Peyer's patch (tissue), 4 donors: ENCODE results near the gene NFATC2IP.

Experiments used
- POLR2A ChIP-seq, 2 donors: fragments of 450-650 bp; IDR thresholded peaks; one replicate each; pipeline ENCODE4 v1.5.1; 2017; ENCODE audit warnings: antibody characterized with exemption in 2 of 2, mild to moderate bottlenecking in 2 of 2, moderate library complexity in 2 of 2
- TF ChIP-seq, protein P1 (sequence below), 6 experiments: fragments of 450-650 bp in 4 of 6; fragments of 200-600 bp in 2 of 6; sonication (generic) in 1 of 6; IDR thresholded peaks; one replicate each; pipeline ENCODE4 v1.5.1; 2017 to 2019; ENCODE audit warnings: antibody characterized with exemption in 6 of 6, mild to moderate bottlenecking in 3 of 6, moderate library complexity in 1 of 6

DNA sequence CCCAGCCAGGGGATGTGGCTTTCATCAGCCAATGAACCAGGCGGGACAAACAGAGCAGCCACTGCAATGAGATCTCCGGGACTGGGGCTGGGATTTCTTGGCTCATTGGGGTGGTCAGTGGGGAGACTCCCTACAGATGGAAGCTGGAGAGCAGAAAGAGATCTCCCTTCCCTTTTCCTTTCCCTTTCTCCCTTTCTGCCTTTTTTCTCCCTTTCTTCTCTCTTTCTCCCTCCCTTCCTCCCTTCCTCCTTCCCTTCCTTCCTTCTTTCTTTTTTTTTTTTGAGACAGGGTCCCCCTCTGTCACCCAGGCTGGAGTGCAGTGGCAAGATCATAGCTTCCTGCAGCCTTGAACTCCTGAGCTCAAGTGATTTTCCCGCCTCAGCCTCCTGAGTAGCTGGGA is 48.1 kb downstream of the NFATC2IP start:
- TF ChIP-seq POLR2A (IDR thresholded peaks at IDR 0.05) = no peak
- TF ChIP-seq, protein P1, sequence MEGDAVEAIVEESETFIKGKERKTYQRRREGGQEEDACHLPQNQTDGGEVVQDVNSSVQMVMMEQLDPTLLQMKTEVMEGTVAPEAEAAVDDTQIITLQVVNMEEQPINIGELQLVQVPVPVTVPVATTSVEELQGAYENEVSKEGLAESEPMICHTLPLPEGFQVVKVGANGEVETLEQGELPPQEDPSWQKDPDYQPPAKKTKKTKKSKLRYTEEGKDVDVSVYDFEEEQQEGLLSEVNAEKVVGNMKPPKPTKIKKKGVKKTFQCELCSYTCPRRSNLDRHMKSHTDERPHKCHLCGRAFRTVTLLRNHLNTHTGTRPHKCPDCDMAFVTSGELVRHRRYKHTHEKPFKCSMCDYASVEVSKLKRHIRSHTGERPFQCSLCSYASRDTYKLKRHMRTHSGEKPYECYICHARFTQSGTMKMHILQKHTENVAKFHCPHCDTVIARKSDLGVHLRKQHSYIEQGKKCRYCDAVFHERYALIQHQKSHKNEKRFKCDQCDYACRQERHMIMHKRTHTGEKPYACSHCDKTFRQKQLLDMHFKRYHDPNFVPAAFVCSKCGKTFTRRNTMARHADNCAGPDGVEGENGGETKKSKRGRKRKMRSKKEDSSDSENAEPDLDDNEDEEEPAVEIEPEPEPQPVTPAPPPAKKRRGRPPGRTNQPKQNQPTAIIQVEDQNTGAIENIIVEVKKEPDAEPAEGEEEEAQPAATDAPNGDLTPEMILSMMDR (IDR thresholded peaks at IDR 0.05) = no peak
